ENCODE data around the gene CDK8.

- TF ChIP-seq EP300 (IDR thresholded peaks at IDR 0.05) (no peak), CTCF (IDR thresholded peaks at IDR 0.05) (no peak), POLR2A (IDR thresholded peaks at IDR 0.05) (no peak), POLR2AphosphoS5 (IDR thresholded peaks at IDR 0.05) (peak in 1 of 3 donors; percentile 40)
Observed at GRCh38 chr13:26442541-26442940, 188.6 kb downstream of the CDK8 start.
